HG03095 (cell line): ENCODE measurements around the gene TMEM184B.
A peak's percentile ranks its signal among the peaks of the same experiment; 100 is the strongest.
"Not testable (repeated sequence)": the region's sequence is repeated elsewhere in the genome, so short reads cannot be mapped to it uniquely, and the experiment has no call there.

Experiments
- ATAC-seq: cut with Tn5 transposase; IDR thresholded peaks from one replicate; pipeline ENCODE4 v1.9.1; 2021; ENCODE audit warnings: moderate library complexity; ENCODE audit not compliant: unreplicated experiment

The TMEM184B gene

GRCh38 chr22:38184788-38185187 is 88.0 kb downstream of the TMEM184B start:
- ATAC-seq = no peak

GRCh38 chr22:38181453-38182200 is 91.2 kb downstream of the TMEM184B start, which contains the start of gene PLA2G6:
TSS of gene PLA2G6 (minus strand) at chr22:38181830. CDS start at chr22:38169426, 12,404 bp downstream.
- ATAC-seq = peak; percentile 71

GRCh38 chr22:38180841-38181452 is 91.9 kb downstream of the TMEM184B start:
- ATAC-seq = no peak

- ATAC-seq = not testable (repeated sequence)
These were observed 94.2 kb downstream of the TMEM184B start for GRCh38 chr22:38178605-38178937.

- no peak for ATAC-seq
These were observed 94.7 kb downstream of the TMEM184B start for GRCh38 chr22:38177926-38178604.

GRCh38 chr22:38177571-38177925 is 95.3 kb downstream of the TMEM184B start:
- not testable (repeated sequence) for ATAC-seq

GRCh38 chr22:38177044-38177443 is 95.8 kb downstream of the TMEM184B start:
- ATAC-seq = no peak

GRCh38 chr22:38176170-38176741 is 96.6 kb downstream of the TMEM184B start:
- no peak for ATAC-seq

GRCh38 chr22:38175206-38176118 is 97.3 kb downstream of the TMEM184B start:
- ATAC-seq = no peak

GRCh38 chr22:38174626-38175025 is 98.2 kb downstream of the TMEM184B start:
- ATAC-seq = no peak

- ATAC-seq = no peak
These were observed 99.2 kb downstream of the TMEM184B start for GRCh38 chr22:38173641-38173906.

- ATAC-seq = no peak
These were observed 99.8 kb downstream of the TMEM184B start for GRCh38 chr22:38172832-38173640.

- ATAC-seq = no peak
These were observed 100.6 kb downstream of the TMEM184B start for GRCh38 chr22:38171927-38172831.

GRCh38 chr22:38170469-38170868 is 102.3 kb downstream of the TMEM184B start:
- ATAC-seq = no peak
